ENCODE results near the gene NUMB. TPM values are rescaled to one million over a fixed set of nuclear protein-coding genes. Genes with fewer than 3 reads are reported as not detected.

The NUMB gene
- total and polyA plus RNA-seq, 4 donors = 21.2 to 45.8 (median 26.1) TPM

DNA sequence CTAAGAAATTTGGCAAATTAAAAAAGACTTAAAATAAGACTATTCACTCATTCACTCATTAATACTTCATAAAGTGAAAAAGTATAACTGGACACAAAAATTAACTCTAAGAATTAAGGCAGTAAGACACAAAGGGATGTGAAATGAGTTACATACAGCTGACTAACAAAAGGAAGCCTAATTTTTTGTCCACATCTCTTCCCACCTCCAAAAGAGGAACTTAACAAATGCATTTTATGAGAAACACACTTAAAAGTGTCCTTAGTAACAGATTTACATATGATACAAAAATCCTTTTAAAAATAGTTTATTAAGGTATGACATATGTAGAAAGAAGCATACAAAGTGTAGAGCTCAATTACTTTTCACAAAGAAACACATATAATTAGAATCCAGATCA lies 88.9 kb downstream of the NUMB start:
- no peak overlapping the region for H3K27ac ChIP-seq (ENCODE audit: low read depth in 1 of 2, low read length in 2 of 2)
- H3K9ac ChIP-seq (ENCODE audit: low read depth in 1 of 2, low read length in 2 of 2) = no peak overlapping the region
- no peaks in the 10 kb centered on the region for H3K9me3 ChIP-seq (ENCODE audit: control insufficient read depth in 4 of 4, low read length in 3 of 4)
- H3K4me1 ChIP-seq (ENCODE audit: control insufficient read depth in 4 of 4, insufficient read depth in 4 of 4, low read length in 3 of 4) = peaks cover 0 to 10% (median 4%) of the 10 kb centered on the region in 4 donors
- no peak for TF ChIP-seq SP1 (IDR thresholded peaks at IDR 0.05)
- TF ChIP-seq, protein P1, sequence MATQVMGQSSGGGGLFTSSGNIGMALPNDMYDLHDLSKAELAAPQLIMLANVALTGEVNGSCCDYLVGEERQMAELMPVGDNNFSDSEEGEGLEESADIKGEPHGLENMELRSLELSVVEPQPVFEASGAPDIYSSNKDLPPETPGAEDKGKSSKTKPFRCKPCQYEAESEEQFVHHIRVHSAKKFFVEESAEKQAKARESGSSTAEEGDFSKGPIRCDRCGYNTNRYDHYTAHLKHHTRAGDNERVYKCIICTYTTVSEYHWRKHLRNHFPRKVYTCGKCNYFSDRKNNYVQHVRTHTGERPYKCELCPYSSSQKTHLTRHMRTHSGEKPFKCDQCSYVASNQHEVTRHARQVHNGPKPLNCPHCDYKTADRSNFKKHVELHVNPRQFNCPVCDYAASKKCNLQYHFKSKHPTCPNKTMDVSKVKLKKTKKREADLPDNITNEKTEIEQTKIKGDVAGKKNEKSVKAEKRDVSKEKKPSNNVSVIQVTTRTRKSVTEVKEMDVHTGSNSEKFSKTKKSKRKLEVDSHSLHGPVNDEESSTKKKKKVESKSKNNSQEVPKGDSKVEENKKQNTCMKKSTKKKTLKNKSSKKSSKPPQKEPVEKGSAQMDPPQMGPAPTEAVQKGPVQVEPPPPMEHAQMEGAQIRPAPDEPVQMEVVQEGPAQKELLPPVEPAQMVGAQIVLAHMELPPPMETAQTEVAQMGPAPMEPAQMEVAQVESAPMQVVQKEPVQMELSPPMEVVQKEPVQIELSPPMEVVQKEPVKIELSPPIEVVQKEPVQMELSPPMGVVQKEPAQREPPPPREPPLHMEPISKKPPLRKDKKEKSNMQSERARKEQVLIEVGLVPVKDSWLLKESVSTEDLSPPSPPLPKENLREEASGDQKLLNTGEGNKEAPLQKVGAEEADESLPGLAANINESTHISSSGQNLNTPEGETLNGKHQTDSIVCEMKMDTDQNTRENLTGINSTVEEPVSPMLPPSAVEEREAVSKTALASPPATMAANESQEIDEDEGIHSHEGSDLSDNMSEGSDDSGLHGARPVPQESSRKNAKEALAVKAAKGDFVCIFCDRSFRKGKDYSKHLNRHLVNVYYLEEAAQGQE (IDR thresholded peaks at IDR 0.05) = no peak
- no peak for TF ChIP-seq GABPA (IDR thresholded peaks at IDR 0.05 in 1 of 2, conservative IDR thresholded peaks at IDR 0.05 in 1 of 2)
- no peak for TF ChIP-seq ATF3 (IDR thresholded peaks at IDR 0.05)
- TF ChIP-seq HNF4A (conservative IDR thresholded peaks at IDR 0.05) = no peak
- TF ChIP-seq HNF4G (IDR thresholded peaks at IDR 0.05) = no peak
- no peak for TF ChIP-seq RXRA (IDR thresholded peaks at IDR 0.05)
- TF ChIP-seq ZBTB33 (IDR thresholded peaks at IDR 0.05) = no peak
- TF ChIP-seq FOXA1 (IDR thresholded peaks at IDR 0.05) = no peak
- no peak for TF ChIP-seq RAD21 (IDR thresholded peaks at IDR 0.05)
- TF ChIP-seq NR2F2 (IDR thresholded peaks at IDR 0.05) = no peak
- TF ChIP-seq YY1 (IDR thresholded peaks at IDR 0.05) = no peak
- no peak for TF ChIP-seq EGR1 (IDR thresholded peaks at IDR 0.05; ENCODE audit: low read depth in 2 of 2)
- TF ChIP-seq, protein P2, sequence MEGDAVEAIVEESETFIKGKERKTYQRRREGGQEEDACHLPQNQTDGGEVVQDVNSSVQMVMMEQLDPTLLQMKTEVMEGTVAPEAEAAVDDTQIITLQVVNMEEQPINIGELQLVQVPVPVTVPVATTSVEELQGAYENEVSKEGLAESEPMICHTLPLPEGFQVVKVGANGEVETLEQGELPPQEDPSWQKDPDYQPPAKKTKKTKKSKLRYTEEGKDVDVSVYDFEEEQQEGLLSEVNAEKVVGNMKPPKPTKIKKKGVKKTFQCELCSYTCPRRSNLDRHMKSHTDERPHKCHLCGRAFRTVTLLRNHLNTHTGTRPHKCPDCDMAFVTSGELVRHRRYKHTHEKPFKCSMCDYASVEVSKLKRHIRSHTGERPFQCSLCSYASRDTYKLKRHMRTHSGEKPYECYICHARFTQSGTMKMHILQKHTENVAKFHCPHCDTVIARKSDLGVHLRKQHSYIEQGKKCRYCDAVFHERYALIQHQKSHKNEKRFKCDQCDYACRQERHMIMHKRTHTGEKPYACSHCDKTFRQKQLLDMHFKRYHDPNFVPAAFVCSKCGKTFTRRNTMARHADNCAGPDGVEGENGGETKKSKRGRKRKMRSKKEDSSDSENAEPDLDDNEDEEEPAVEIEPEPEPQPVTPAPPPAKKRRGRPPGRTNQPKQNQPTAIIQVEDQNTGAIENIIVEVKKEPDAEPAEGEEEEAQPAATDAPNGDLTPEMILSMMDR (IDR thresholded peaks at IDR 0.05; ENCODE audit: low read depth, low read length, missing input control) = no peak
- TF ChIP-seq TAF1 (conservative IDR thresholded peaks at IDR 0.05) = no peak
- TF ChIP-seq, protein P3, sequence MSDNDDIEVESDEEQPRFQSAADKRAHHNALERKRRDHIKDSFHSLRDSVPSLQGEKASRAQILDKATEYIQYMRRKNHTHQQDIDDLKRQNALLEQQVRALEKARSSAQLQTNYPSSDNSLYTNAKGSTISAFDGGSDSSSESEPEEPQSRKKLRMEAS (IDR thresholded peaks at IDR 0.05) = no peak
- TF ChIP-seq JUND (IDR thresholded peaks at IDR 0.05) = no peak
- no peak for TF ChIP-seq FOXA2 (IDR thresholded peaks at IDR 0.05)
- no peak overlapping the region for H3K4me3 ChIP-seq (ENCODE audit: low read depth in 1 of 3, low read length in 3 of 3)
- no peak for DNase-seq (ENCODE audit: low spot score)
- H3K36me3 ChIP-seq (ENCODE audit: control insufficient read depth in 4 of 4, insufficient read depth in 3 of 4, low read depth in 1 of 4, low read length in 3 of 4) = peaks cover 0 to 2% (median 0%) of the 10 kb centered on the region in 4 donors
- H3K27me3 ChIP-seq (ENCODE audit: control insufficient read depth in 4 of 4, insufficient read depth in 4 of 4, low read length in 3 of 4) = no peaks in the 10 kb centered on the region
